ENCODE data around the gene HIPK4.
A peak's percentile ranks its signal among the peaks of the same experiment; 100 is the strongest.

HIPK4 gene

DNA sequence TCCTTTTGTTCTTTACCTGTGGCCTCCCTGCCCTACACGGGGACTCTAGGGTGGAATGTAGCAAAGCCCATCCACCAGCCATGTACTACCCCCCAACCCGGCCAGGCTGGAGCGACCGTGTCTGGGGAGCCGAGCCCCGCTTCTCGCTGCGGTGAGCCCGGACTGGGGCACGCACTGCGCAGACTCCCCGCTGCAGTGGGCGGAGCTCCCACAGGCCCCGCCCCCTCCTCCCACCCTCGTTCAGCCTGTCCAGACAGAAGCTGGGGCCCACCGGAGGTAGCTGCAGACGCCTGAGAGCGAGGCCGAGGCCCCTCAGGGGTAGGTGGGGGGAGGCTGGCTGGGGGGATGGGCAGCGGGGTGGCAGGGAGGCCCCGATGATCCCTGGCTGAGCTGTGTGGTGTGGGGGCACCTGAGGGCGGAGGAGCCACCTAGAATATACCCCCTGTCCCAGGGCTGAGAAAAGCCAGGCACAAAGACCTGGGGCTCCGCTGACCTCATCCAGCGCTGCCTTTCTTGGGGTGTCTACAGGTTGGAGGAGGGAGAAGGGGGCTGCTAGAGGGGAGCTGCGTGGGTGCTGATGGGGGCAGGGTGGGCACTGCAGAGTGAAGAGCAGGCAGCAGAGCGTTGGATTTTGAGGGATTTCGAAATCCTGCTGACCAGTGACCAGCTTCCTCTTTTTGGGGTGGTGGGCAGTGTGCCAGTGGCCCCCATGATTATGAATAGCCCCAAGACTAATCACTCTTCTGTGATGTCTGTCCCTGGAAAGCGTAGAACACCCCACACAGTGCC lies 24.2 kb downstream of the HIPK4 start:
- peak; percentile 48 to 53 for ATAC-seq

DNA sequence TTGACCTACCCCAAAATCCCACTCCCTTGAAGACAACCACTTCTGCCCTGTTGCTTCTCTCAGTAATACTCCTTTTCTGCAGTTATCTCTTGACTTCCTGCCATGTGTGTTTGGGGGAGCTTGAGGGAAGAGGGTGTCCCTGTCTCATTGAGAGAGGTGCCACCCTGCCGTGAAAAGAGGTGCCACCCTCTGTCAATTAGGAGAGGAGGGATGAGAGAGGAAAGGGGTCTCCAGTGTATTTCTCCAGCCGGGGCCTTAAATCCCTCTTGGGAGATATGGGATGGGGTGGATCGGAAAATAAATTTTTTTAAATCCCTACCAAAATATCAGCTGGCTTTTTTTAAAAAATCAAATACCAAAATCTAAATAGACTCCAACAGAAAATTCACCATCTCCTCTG lies 25.0 kb downstream of the HIPK4 start:
- ATAC-seq: no peak

DNA sequence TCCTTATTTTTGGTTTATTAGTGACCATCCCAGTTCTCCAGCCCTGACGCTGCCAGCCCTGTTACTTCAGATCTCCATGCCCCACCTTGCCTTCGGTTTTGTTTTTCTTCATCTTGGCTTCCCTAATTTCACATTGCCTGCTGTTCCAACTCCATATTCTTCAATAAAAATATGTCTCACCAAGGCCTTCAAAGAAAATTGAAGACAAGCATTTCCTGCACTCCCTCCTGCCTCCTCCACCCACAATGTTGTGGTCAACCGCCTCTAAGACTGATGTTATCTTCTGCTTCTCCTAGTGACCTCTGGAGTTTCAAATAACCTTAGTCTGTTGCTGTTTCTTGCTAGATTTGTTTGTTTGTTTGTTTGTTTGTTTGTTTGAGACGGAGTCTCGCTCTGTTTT lies 26.9 kb downstream of the HIPK4 start:
- no peak for ATAC-seq

DNA sequence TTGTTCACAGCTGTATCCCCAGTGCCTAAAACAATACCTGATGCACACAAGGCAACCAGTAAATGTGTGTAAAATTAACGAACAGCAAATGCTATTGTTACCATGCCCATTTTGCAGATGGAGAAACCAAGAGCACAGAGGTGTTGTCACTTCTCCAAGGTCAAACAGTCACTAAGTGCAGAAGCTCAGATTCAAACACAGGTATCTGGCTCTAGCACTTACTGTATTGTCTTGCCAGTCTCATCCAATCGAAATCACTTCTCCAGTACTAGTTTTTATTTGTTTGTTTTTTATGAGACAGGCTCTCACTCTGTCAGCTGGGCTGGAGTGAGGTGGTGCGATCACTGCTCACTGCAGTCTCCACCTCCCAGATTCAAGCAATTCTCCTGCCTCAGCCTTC lies 27.8 kb downstream of the HIPK4 start:
- no peak for ATAC-seq

DNA sequence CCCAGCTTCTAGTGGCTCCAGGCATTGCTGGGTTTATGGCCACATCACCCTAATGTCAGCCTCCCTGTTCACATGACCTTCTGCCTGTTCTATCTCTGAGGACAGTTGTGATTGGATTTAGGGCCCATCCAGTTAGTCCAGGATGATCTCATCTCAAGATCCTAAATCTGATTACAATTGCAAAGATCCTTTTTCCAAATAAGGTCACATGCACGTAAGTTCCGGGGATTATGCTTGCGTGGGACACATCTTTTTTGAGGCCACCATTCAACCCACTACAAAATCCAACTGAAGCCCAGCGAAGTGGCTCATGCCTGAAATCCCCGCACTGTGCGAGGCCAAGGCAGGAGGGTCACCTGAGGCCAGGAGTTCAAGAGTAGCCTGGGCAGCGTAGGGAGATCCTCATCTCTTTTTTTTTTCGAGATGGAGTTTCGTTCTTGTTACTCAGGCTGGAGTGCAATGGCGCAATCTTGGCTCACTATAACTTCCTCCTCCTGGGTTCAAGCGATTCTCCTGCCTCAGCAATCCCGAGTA lies 29.2 kb downstream of the HIPK4 start:
- no peak for ATAC-seq

- no peak for ATAC-seq
Observed at GRCh38 chr19:40360020-40360707, 29.8 kb downstream of the HIPK4 start.

- ATAC-seq: peak; percentile 51 to 59
Observed at GRCh38 chr19:40358773-40359172, 31.2 kb downstream of the HIPK4 start.

GRCh38 chr19:40357640-40358039 lies 32.3 kb downstream of the HIPK4 start:
- ATAC-seq: no peak

DNA sequence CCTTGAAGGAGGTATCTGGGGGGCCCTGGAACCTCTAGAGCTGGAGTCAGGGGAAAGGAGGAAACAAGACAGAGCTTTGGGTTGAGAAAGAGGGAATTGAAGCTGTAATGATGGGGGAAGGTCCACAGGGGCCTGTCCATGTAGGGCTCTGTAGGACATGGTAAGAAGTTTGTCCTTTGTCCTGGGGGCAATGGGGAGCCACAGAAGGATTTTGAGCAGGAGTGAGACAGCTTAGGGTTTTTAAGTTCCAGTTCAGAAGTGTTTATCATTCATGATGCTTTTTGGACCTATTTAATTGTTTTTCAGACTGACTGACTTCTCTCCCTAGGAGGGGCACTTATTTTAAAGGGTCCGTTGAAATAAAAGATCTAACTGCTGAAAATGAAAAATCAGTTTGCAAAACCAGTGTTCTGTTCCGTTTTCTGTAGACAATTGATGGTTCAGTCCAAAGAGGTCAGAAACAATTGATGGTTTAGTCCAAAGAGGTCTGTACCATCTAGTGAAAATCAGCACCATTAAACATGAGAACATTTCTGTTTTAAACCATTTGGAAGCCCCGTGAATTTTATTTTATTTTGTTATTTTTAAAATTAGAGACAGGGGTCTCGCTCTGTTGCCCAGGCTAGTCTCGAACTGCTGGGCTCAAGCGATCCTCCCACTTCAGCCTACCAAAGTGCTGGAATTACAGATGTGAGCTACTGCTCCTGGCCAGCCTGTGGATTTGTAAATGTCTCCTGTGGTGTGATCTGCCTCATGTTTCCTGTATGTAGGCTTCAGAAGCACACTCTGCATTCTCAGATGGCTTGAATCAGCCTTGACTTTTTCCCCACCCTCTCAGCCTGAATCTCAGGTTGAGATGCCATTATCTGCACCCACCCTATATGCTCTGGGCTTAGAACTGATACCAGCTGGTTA lies 33.0 kb downstream of the HIPK4 start:
- ATAC-seq: no peak

DNA sequence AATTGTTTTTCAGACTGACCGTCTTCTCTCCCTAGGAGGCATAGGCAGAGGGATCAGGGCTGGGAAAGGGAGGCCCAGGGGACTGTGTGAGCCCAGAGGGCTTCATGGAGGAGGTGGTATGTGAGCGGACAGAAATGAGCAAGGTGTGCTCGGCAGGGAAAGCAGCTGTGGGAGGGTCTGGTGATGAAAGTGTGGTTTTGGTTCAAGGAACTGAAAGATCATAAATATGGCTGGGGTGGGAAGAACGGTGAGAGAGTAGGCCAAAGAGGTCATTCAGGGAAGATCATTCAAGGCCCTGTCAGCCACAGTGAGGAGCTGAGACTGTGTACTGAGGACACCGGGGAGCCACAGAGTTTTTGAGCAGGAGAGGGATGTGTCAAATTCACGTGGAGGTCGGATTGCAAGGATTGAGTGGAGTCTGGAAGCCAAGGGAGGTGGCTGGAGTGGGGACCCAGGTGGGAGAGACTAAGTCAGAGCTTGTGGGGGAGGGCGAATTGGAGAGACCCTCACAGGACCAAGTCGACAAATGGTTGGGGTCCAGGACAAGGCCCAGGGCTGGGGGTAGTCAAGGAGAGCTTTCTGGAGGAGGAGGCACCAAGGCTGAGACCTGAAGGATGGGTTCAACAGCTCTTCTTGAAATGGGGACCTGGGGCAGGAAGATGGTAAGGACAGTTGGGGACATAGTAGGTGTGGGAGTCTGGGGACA lies 33.9 kb downstream of the HIPK4 start:
- ATAC-seq: no peak

GRCh38 chr19:40348961-40349507 lies 40.9 kb downstream of the HIPK4 start:
- ATAC-seq: no peak

- ATAC-seq: peak; percentile 98
Observed at GRCh38 chr19:40348125-40348913, 41.7 kb downstream of the HIPK4 start, which contains the start of the genes C19orf47 and PLD3. Gene C19orf47 (minus strand): TSS chr19:40348397. CDS start chr19:40341857, 6,540 bp downstream. Gene PLD3 (plus strand): TSS chr19:40348695. CDS start chr19:40366484, 17,789 bp downstream.

- ATAC-seq: no peak
Observed at GRCh38 chr19:40344422-40344821, 45.6 kb downstream of the HIPK4 start.

- ATAC-seq: no peak
Observed at GRCh38 chr19:40342644-40343311, 47.2 kb downstream of the HIPK4 start.

DNA sequence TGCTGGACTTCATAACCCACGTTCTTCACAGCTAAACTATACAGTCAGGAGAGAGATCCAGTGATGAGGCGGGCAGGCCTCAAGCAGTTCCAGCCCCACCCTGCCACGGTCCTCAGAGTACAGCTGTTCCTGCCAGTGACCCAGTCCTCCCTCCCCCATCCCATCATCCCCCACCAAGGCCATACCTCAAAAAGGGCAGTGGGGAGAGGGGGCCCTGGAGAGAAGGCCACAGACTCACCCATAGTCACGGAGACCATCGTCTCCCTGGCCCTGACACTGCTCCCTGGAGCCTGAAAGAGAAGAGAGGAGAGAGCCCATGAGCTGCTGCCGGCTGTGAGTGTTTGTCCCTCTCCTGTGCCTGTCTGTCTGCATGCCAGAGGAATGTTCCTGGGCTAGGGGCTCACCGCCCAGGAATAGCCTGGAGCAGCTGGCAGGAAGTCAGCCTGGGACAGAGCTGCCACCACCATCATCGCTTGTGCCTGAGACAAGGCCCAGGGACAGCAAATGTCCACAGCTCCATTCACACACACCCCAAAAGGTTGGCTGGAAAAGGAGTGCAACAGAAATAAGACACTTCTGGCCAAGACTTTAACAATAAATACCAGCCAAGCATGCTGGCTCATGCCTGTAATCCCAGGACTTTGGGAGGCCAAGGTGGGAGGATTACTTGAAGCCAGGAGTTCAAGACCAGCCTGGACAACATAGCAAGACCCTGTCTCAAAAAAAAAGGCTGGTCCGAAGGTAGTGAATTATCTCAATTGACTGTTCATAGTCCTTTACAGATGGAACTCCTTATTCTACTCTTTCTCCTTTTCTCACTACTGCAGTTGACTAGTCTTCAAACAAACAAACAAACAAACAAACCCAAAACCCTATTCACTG lies 48.1 kb downstream of the HIPK4 start:
- ATAC-seq: no peak

- no peak for ATAC-seq
Observed at GRCh38 chr19:40339018-40339728, 50.8 kb downstream of the HIPK4 start.

DNA sequence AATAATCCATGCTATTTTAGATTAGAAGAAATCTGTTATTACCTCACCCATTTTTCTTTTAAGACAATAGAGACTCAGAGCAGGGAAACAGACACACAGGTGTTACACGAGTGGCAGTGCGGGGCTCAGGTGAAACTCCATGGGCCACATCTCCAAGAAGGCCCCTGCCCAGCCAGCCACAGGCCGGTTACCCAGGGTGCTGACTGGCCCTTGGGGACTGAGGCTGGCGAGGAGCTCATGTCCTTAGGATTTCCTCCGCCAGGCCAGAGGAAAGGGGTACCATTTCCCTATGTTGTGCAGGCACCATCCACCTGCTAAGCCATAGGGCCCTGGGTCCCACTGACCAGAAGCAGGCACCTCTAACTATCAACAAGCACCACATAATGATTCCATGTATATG lies 52.4 kb downstream of the HIPK4 start:
- no peak for ATAC-seq

DNA sequence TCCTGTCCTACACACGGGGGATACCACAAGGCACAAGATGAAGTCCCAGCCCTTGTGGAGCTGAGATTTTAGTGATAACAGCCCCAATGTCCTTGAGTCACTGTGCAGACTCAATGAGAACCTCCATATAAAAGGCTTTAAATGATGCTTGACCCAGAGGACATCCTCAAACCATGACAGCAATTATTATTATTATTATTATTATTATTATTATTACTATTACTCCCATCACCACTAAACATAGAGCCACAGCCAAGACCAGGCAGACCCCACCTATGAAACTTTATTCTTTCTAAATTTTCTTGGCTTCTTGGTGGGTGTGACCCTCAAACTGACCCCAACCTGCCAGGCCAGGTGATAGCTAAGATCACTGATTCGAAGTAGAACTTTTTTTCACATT lies 52.9 kb downstream of the HIPK4 start:
- ATAC-seq: no peak

DNA sequence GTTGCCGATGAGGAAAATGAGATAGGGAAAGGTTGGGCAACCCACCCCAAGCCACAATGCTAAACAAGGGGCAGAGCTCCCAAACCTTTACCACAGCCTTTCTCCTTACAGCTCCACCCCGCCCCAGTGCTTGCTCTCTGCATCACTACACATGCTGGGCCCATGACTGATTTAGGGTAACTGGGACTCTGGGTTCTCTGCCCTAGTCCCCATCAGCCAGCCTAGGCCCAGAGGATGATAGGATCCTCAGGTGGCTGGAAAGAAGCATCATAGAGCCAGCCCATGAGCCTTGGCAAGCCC lies 53.4 kb downstream of the HIPK4 start:
- ATAC-seq: no peak
